Vagina (tissue), 2 donors: ENCODE measurements around the gene FXR2. TPM values are rescaled to one million over a fixed set of nuclear protein-coding genes. Genes with fewer than 3 reads are reported as not detected.
"Not testable (repeated sequence)": the region's sequence is repeated elsewhere in the genome, so short reads cannot be mapped to it uniquely, and the experiment has no call there.

Source experiments
- DNase-seq, 2 donors: peaks; one replicate each; pipeline ENCODE4 v3.0.0-alpha.2; 2017; ENCODE audit errors: extremely low spot score in 2 of 2
- H3K27ac ChIP-seq: fragments of 200-600 bp; sonication (generic); one replicate; pipeline ENCODE4 v1.5.1; 2019
- H3K27me3 ChIP-seq: fragments of 200-600 bp; sonication (generic); one replicate; pipeline ENCODE4 v1.5.1; 2019
- H3K36me3 ChIP-seq, 2 donors: fragments of 200-600 bp; sonication (generic); one replicate each; pipeline ENCODE4 v1.5.1; 2017 to 2019
- H3K4me1 ChIP-seq: fragments of 200-600 bp; sonication (generic); one replicate; pipeline ENCODE4 v1.5.1; 2019
- H3K4me3 ChIP-seq, 2 donors: fragments of 200-600 bp; sonication (generic); 1 replicate in 1 of 2; 2 replicates in 1 of 2; pipeline ENCODE4 v1.5.1; 2016 to 2019
- H3K9me3 ChIP-seq: fragments of 200-600 bp; sonication (generic); one replicate; pipeline ENCODE4 v1.5.1; 2019
- POLR2A ChIP-seq, 2 donors: fragments of 450-650 bp; IDR thresholded peaks; one replicate each; pipeline ENCODE4 v1.6.1; 2017; ENCODE audit warnings: antibody characterized with exemption in 2 of 2, mild to moderate bottlenecking in 2 of 2, moderate library complexity in 2 of 2
- POLR2AphosphoS5 ChIP-seq, 2 donors: sonication (generic); formaldehyde crosslinking; IDR thresholded peaks; one replicate each; pipeline ENCODE4 v1.9.0; 2017; ENCODE audit warnings: antibody characterized with exemption in 2 of 2, mild to moderate bottlenecking in 2 of 2, low read depth in 1 of 2; ENCODE audit not compliant: insufficient read depth in 1 of 2
- intact Hi-C: fragments of 100-400 bp; cut with DNase I; formaldehyde crosslinking; loops from one replicate; pipeline ENCODE4 v1.15.1; 2023
- total RNA-seq: library from RNA; depleted of rRNA; stranded (reverse); fragments of >200 nt; gene quantifications from one replicate; pipeline ENCODE4 v1.2.3, GENCODE V29; 2016
- TF ChIP-seq, protein P1 (sequence below), 3 experiments: fragments of 450-650 bp in 2 of 3; fragments of 200-600 bp in 1 of 3; sonication (generic) in 1 of 3; IDR thresholded peaks; one replicate each; pipeline ENCODE4 v1.5.1; 2017 to 2019; ENCODE audit warnings: antibody characterized with exemption in 3 of 3, mild to moderate bottlenecking in 2 of 3, moderate library complexity in 2 of 3

Gene FXR2
- total RNA-seq, 1 donor from 2014 or later, result 36.1 TPM

- no peak for DNase-seq
- Histone ChIP-seq H3K4me1 (peaks cover 55% of the 10 kb centered on the region), H3K27me3 (no peaks in the 10 kb centered on the region), H3K36me3 (no peaks in the 10 kb centered on the region), H3K4me3 (no peak overlapping the region), H3K27ac (no peak overlapping the region), H3K9me3 (no peaks in the 10 kb centered on the region)
- intact Hi-C loops, result no loop called here
- TF ChIP-seq POLR2AphosphoS5 (IDR thresholded peaks at IDR 0.05; ENCODE audit: insufficient read depth in 1 of 2, low read depth in 1 of 2), result no peak
- TF ChIP-seq POLR2A (IDR thresholded peaks at IDR 0.05), result no peak
- TF ChIP-seq, protein P1, sequence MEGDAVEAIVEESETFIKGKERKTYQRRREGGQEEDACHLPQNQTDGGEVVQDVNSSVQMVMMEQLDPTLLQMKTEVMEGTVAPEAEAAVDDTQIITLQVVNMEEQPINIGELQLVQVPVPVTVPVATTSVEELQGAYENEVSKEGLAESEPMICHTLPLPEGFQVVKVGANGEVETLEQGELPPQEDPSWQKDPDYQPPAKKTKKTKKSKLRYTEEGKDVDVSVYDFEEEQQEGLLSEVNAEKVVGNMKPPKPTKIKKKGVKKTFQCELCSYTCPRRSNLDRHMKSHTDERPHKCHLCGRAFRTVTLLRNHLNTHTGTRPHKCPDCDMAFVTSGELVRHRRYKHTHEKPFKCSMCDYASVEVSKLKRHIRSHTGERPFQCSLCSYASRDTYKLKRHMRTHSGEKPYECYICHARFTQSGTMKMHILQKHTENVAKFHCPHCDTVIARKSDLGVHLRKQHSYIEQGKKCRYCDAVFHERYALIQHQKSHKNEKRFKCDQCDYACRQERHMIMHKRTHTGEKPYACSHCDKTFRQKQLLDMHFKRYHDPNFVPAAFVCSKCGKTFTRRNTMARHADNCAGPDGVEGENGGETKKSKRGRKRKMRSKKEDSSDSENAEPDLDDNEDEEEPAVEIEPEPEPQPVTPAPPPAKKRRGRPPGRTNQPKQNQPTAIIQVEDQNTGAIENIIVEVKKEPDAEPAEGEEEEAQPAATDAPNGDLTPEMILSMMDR (IDR thresholded peaks at IDR 0.05), result no peak
Measured at GRCh38 chr17:7611635-7612293, 2.9 kb downstream of the FXR2 start.

- no peaks in the 10 kb centered on the region for H3K27me3 ChIP-seq
- H3K36me3 ChIP-seq, result no peaks in the 10 kb centered on the region
- no peak for DNase-seq
- H3K27ac ChIP-seq, result no peak overlapping the region
- TF ChIP-seq POLR2AphosphoS5 (IDR thresholded peaks at IDR 0.05; ENCODE audit: insufficient read depth in 1 of 2, low read depth in 1 of 2) (no peak), POLR2A (IDR thresholded peaks at IDR 0.05) (no peak)
- TF ChIP-seq, protein P1 (IDR thresholded peaks at IDR 0.05), result no peak
- H3K9me3 ChIP-seq, result no peaks in the 10 kb centered on the region
- intact Hi-C loops, result no loop called here
- H3K4me1 ChIP-seq, result peaks cover 54% of the 10 kb centered on the region
- H3K4me3 ChIP-seq, result no peak overlapping the region
Measured at GRCh38 chr17:7610641-7611040, 4.1 kb downstream of the FXR2 start.

DNA sequence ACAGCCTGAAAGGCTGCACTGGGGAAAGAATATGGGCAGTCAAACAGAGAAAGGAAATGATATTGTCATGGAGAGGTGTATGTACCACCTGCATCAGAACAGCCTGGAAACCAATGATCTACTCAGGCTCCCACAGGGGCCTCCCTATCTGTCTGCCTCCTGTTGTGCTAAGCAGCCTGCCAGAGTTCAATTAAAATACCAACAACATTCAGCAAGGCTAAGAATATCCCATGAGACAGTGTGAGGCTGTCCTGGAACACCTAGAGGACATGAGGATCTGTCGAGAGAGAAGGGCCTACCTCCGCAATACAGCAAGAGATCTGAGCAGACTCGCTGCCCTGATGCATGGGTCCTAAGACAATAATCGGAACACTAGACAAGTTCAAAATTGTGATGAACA lies 8.4 kb downstream of the FXR2 start:
- intact Hi-C loops, result no loop called here
- Histone ChIP-seq H3K36me3 (peaks cover 6 to 43% of the 10 kb centered on the region in 2 donors), H3K4me3 (no peak overlapping the region), H3K27ac (no peak overlapping the region), H3K9me3 (no peaks in the 10 kb centered on the region), H3K4me1 (peaks cover 20% of the 10 kb centered on the region), H3K27me3 (no peaks in the 10 kb centered on the region)
- TF ChIP-seq, protein P1 (IDR thresholded peaks at IDR 0.05), result no peak
- TF ChIP-seq POLR2AphosphoS5 (IDR thresholded peaks at IDR 0.05; ENCODE audit: insufficient read depth in 1 of 2, low read depth in 1 of 2) (no peak), POLR2A (IDR thresholded peaks at IDR 0.05) (no peak)
- DNase-seq, result no peak

DNA sequence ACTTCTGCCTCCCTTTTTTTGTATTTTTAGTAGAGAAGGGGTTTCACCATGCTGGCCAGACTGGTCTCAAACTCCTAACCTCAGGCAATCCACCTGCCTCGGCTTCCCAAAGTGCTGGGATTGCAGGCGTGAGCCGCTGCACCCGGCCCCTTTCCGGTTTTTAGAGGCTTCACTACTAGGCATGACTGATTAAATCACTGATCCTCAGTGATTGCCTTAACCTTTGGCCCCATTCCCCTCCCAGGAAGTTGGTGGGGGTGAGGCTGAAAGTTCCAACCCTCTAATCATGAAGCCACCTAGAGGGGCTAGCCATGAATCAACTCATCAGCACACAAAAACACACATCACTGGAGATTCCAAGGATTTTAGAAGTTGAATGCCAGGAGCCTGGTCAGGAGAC lies 17.1 kb downstream of the FXR2 start:
- H3K27ac ChIP-seq, H3K4me1 ChIP-seq, intact Hi-C loops, H3K9me3 ChIP-seq, DNase-seq, H3K4me3 ChIP-seq, H3K27me3 ChIP-seq: not testable (repeated sequence)
- peaks cover 5 to 88% of the 10 kb centered on the region in 2 donors for H3K36me3 ChIP-seq

DNA sequence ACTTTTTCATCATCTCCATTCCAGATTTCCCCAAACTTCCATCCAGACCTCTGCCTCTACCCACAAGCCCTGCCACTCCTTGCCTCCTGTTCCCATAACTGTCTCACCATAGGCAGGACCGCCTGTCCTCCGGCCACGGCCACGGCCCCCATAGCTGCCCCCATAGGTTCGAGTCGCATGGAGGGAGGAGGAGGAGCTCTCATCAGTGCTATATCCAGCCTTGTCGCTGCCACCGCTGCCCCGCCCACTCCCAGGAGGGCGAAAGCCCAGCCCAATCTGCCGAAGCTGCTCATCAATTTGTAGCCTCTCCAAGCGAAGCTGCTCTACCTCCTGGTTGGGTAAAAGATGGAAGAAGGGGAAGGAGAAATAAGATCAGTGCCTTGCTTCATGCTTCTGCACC lies 21.4 kb downstream of the FXR2 start:
- H3K36me3 ChIP-seq, result peaks cover 0 to 60% of the 10 kb centered on the region in 2 donors
- TF ChIP-seq POLR2AphosphoS5 (IDR thresholded peaks at IDR 0.05; ENCODE audit: insufficient read depth in 1 of 2, low read depth in 1 of 2), result no peak
- no peak for TF ChIP-seq POLR2A (IDR thresholded peaks at IDR 0.05)
- TF ChIP-seq, protein P1 (IDR thresholded peaks at IDR 0.05), result no peak
- DNase-seq, result no peak
- no peak overlapping the region for H3K4me3 ChIP-seq
- no peaks in the 10 kb centered on the region for H3K27me3 ChIP-seq
- no peaks in the 10 kb centered on the region for H3K9me3 ChIP-seq
- peaks cover 9% of the 10 kb centered on the region for H3K4me1 ChIP-seq
- H3K27ac ChIP-seq, result no peak overlapping the region
- intact Hi-C loops, result no loop called here
